ENCODE measurements around the gene ABHD14A. TPM values are rescaled to one million over a fixed set of nuclear protein-coding genes. Genes with fewer than 3 reads are reported as not detected.

Gene ABHD14A
- total RNA-seq, 1 experiment from 2014 or later: 3.8 TPM

- TF ChIP-seq SP1 (CRISPR knock-in tag; conservative IDR thresholded peaks at IDR 0.05) (peak; percentile 84), IRF1 (CRISPR knock-in tag; IDR thresholded peaks at IDR 0.05) (0 out of 2 replicates have a peak, but pooled peaks have one; percentile 62), ZNF416 (CRISPR knock-in tag; IDR thresholded peaks at IDR 0.05) (no peak), CREM (CRISPR knock-in tag; IDR thresholded peaks at IDR 0.05) (peak; percentile 58; the same call in 1 of the 2 replicates), NFATC4 (CRISPR knock-in tag; IDR thresholded peaks at IDR 0.05) (no peak), USF1 (CRISPR knock-in tag; IDR thresholded peaks at IDR 0.05) (peak; percentile 93), FOXJ3 (CRISPR knock-in tag; IDR thresholded peaks at IDR 0.05; ENCODE audit: borderline replicate concordance) (no peak), JUN (CRISPR knock-in tag; IDR thresholded peaks at IDR 0.05) (peak; percentile 39; the same call in 1 of the 2 replicates), TP53 (CRISPR knock-in tag; IDR thresholded peaks at IDR 0.05) (no peak), TEAD4 (CRISPR knock-in tag; IDR thresholded peaks at IDR 0.05) (no peak), ARID4B (CRISPR knock-in tag; IDR thresholded peaks at IDR 0.05; ENCODE audit: borderline replicate concordance) (peak; percentile 84; the same call in 1 of the 2 replicates), E2F4 (CRISPR knock-in tag; IDR thresholded peaks at IDR 0.05; ENCODE audit: borderline replicate concordance, low read depth) (no peak), RORB (CRISPR knock-in tag; IDR thresholded peaks at IDR 0.05) (no peak), ZNF232 (CRISPR knock-in tag; IDR thresholded peaks at IDR 0.05) (peak; percentile 93), ZNF281 (CRISPR knock-in tag; IDR thresholded peaks at IDR 0.05) (no peak), CBFB (CRISPR knock-in tag; IDR thresholded peaks at IDR 0.05; ENCODE audit: low read depth) (no peak), ZNF532 (CRISPR knock-in tag; IDR thresholded peaks at IDR 0.05; ENCODE audit: borderline replicate concordance) (no peak), ZMAT4 (CRISPR knock-in tag; IDR thresholded peaks at IDR 0.05) (0 out of 2 replicates have a peak, but pooled peaks have one; percentile 53), CREB1 (CRISPR knock-in tag; IDR thresholded peaks at IDR 0.05) (no peak), KAT7 (CRISPR knock-in tag; IDR thresholded peaks at IDR 0.05; ENCODE audit: borderline replicate concordance) (0 out of 2 replicates have a peak, but pooled peaks have one; percentile 47), USF2 (CRISPR knock-in tag; IDR thresholded peaks at IDR 0.05) (peak; percentile 93), GTF2I (CRISPR knock-in tag; conservative IDR thresholded peaks at IDR 0.05) (no peak)
Observed at GRCh38 chr3:51982838-51983577, 8.1 kb downstream of the ABHD14A start, which contains the start of gene ACY1 (continued).
